Stimulated activated CD4-positive, alpha-beta T cell treated with anti-CD3 and anti-CD28 coated beads, TNF-alpha, amount 100 ng/mL, for 1 hour (primary cell): ENCODE data around the gene VGLL4.
"Not testable (repeated sequence)": the region's sequence is repeated elsewhere in the genome, so short reads cannot be mapped to it uniquely, and the experiment has no call there.

Experiments used
- DNase-seq, 3 donors: peaks; one replicate each; pipeline ENCODE4 v3.0.0-alpha.2; 2020; ENCODE audit warnings: low read depth in 3 of 3, low spot score in 1 of 3

VGLL4 gene

GRCh38 chr3:11607816-11608215 lies 35.9 kb downstream of the VGLL4 start:
- DNase-seq, result no peak

GRCh38 chr3:11606865-11607440 lies 36.8 kb downstream of the VGLL4 start:
- no peak for DNase-seq

- no peak for DNase-seq
These were observed 37.5 kb downstream of the VGLL4 start for GRCh38 chr3:11606090-11606784.

GRCh38 chr3:11605398-11605797 lies 38.3 kb downstream of the VGLL4 start:
- no peak for DNase-seq

- no peak for DNase-seq
These were observed 39.4 kb downstream of the VGLL4 start for GRCh38 chr3:11604139-11604892.

- DNase-seq, result no peak
These were observed 40.1 kb downstream of the VGLL4 start for GRCh38 chr3:11603628-11604027.

- DNase-seq, result no peak
These were observed 40.7 kb downstream of the VGLL4 start for GRCh38 chr3:11602886-11603527.

GRCh38 chr3:11602239-11602840 lies 41.4 kb downstream of the VGLL4 start:
- no peak for DNase-seq

GRCh38 chr3:11601446-11602238 lies 42.1 kb downstream of the VGLL4 start:
- DNase-seq, result no peak

GRCh38 chr3:11600501-11601282 lies 43.0 kb downstream of the VGLL4 start:
- DNase-seq, result no peak

GRCh38 chr3:11596387-11596786 lies 47.3 kb downstream of the VGLL4 start:
- DNase-seq, result no peak

- DNase-seq, result not testable (repeated sequence)
These were observed 48.7 kb downstream of the VGLL4 start for GRCh38 chr3:11595024-11595423.

GRCh38 chr3:11593318-11594034 lies 50.2 kb downstream of the VGLL4 start:
- DNase-seq, result no peak

- DNase-seq, result no peak
These were observed 51.0 kb downstream of the VGLL4 start for GRCh38 chr3:11592445-11593298.

- DNase-seq, result no peak
These were observed 52.1 kb downstream of the VGLL4 start for GRCh38 chr3:11591391-11592282.

GRCh38 chr3:11591002-11591355 lies 52.7 kb downstream of the VGLL4 start:
- DNase-seq, result no peak

- DNase-seq, result no peak
These were observed 54.0 kb downstream of the VGLL4 start for GRCh38 chr3:11589706-11590105.
